Activated CD4-positive, CD25-positive, alpha-beta regulatory T cell treated with anti-CD3 and anti-CD28 coated beads, Interleukin-2, amount 50 U/mL, for 24 hours (primary cell): ENCODE results near the gene ATP1A4.
"Not testable (repeated sequence)": the region's sequence is repeated elsewhere in the genome, so short reads cannot be mapped to it uniquely, and the experiment has no call there.

Source experiments
- ATAC-seq, 2 donors: fragments of 150-1000 bp; cut with Tn5 transposase; one replicate each; pipeline ENCODE4 v1.10.0; 2021; ENCODE audit warnings: mild to moderate bottlenecking in 1 of 2, moderate library complexity in 1 of 2

The ATP1A4 gene

DNA sequence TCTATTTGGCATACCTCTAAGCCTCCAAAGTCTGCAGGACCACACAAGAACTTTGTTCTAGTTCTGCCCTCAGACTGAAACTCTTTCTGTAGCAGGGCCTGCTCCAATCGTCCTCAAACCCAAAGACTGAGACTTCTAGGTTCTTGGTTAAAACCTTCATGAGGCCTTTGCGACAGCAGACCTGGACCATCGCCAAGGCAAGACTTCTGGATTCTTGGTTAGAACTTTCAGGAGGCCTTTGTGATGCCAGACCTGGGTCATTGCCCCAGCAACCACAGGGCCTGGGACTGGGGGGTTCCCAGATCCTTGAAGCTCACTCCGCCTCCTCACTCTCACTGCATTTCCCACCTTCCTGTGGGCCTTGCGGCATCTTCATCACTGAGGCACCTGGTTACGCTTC lies at the start of gene ATP1A4:
Gene ATP1A4 (plus strand): TSS at position 301 of the 400 bp plus-strand sequence. CDS start 438 bp downstream, outside the sequence.
- ATAC-seq = no peak

DNA sequence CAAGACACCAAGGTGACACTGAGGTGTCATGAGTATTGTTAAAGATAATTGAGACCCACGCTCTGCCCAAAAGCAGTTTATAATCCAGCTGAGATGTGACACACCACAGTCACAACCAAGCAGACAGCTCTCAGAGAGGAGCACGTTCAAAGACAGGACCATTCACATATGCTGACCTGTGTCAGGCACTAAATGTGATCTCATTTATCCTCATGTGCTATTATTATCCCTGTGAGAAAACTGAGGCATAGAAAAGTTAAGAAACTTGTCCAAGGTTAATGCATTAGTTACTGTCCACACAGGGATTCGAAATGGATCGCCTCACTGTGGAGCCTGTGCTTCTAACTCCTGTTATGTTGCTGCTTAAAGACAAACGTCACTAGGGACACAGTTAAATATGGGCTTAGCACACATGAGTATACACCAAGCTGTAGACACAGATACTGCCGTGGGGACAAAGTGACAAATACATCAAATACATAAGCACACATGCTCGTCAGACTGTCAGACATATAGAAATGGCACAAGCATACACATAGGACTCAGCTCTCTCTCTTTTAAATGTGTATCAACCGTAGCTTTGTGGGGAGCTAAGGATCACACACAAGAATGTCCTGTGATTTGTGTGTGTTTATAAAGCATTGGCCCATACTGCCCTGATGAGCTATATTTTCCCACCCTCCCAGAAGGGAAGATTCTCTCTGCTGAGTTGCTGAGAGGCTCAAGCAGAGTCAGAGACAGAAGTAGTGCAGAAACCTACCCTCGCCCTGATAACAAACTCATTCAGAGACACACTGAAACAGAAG lies 49.5 kb upstream of the ATP1A4 start:
- no peak for ATAC-seq

DNA sequence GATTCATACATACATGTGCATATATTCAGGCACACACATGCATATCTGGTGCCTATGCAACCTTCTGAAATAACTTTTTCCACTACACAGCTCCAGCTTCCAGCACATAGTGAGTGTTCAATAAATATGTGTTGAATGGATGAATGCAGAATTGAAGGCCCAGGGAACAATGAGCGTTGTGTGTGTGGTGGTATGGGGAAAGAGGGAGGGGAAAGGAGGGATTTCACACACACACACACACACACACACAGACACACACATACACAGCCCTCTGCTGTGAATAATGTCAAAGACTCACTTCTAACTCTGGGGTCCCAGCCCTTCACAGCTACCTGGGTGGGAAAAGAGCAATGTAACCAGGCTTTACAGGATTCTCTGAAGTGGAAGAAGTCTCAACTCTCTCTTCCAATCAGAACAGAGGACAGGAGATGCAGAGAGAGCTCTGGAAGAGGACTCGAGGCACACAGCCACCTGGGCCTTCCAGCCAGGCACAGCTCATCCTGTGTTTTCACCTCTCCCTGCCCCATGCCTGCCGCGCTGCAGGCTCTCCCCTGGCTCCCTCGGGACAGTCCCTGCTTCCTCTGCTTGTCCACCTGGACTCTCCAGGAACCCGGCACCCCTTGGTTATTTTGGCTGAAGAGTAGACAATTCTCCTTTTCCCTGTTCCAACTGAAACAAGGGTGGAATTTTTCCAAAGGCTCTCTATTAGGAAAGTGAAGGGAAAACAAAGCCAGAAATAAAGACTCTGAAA lies 47.6 kb upstream of the ATP1A4 start:
- no peak for ATAC-seq

DNA sequence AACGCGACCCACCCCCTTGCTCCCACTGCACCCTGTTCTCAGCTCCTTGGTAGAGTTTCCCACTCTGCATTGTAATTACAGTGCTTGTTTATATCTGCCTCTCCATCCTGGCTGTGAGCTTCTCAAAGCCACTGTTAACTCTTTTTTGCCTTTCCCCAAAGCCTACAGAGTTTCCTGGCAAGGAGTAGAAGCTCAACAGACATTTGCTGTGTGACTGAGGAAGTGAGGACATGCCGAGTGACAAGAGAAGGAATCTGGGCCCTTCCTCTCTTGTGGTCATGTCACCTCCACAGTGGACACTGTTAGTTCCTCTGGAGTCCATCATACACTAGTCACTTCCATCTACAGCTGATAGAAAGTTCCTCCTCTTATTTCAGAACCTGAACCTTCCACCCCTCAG lies 46.9 kb upstream of the ATP1A4 start:
- no peak for ATAC-seq

DNA sequence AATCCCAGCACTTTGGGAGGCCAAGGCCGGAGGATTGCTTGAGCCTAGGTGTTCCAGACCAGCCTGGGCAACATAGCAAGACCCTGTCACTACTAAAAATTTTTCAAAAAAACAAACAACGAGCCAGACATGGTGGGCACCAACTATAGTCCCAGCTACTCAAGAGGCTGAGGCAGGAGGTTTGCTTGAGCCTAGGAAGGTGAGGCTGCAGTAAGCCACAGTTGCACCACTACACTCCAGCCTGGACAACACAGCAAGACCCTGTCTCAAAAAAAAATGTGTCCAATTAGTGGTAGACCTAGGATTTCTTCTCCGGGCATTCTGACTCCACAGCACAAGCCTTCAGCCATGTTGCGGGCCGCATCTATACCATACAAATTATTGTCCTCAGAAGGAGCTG lies 46.2 kb upstream of the ATP1A4 start:
- ATAC-seq = no peak

DNA sequence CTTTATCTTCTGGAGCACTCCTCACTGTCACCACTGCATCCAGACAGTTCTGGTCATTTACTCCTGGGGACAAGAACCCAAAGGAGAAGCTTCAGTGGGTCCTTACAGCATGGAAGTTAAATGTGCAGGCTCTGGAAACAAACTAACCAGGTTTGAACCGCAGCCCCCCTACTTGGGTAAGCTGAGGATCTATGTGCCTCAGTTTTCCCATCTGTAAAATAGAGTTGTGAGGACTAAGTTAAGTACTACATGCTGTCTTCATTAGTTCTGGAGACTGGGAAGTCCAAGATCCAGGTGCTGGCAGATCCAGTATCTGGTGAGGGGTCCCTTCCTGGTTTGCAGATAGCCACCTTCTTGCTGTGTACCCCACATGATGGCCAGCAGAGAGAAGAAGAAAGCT lies 43.9 kb upstream of the ATP1A4 start:
- no peak for ATAC-seq

DNA sequence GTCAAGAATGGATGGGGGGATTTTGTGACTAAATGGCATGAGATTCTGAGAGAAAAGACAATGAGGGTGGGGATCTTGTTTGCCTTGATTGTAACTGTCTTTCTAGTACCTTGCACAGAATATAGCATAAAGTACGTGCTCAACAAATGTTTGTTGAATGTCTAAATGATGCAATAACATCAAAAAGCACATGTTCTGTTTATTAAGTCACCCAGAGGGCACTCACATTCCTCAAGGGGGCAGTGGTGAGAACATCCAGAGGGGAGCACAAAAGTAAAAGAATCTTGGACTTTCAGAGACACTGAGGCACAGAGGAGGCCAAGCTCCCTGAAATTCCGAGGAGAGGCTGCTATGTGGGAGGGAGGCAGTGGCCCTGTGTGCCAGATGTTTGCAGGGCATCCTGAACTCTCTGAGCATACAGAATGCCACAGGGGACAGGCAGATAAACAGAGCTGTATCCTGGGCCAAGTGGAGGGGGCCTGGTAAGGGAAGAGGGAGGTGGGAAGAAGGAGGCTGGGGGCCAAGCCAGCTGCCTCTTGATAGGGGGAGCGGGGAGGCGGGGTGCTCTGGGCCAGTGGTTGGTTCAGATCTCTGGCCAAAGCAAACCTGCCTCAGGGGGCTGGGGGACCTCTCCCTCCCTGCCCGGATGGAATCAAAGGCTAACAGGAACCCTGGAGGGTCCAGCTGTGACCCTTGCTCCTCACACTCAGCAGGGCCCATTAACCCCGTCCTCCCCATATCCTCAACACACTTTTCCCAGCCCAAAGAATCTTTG lies 42.3 kb upstream of the ATP1A4 start:
- peak in 1 of 2 donors; percentile 49 for ATAC-seq

DNA sequence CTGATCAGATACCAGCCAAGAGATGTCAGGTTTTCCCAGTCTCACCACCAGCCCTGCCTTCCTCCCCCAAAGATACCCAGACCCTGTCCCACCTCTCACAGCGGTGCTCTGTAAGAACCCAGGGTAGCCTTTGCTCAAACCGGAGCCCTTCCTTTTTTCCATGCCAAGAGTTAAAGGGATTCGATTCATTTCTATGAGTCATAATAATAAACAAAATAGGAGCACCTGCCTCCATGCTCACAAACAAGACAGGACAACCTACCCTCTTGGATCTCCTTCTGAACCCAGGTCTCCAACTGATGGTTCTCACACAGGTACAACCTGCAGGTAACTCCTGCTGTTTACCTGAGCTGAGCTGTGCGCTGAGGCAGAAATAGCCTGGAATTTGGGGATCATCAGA lies 41.7 kb upstream of the ATP1A4 start:
- no peak for ATAC-seq

DNA sequence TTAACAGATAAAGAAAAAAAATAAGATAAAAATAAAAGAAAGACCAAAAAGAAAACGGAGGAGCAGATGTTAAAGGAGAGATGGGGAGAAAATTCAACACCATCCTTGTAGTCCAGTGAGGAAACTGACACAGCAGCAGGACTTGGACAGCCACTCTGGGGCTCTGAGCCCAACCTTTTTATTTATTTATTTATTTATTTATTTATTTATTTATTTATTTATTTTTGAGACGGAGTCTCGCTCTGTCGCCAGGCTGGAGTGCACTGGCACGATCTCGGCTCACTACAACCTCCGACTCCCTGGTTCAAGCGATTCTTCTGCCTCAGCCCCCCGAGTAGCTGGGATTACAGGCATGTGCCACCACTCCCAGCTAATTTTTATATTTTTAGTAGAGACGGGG lies 39.9 kb upstream of the ATP1A4 start:
- ATAC-seq = not testable (repeated sequence)

DNA sequence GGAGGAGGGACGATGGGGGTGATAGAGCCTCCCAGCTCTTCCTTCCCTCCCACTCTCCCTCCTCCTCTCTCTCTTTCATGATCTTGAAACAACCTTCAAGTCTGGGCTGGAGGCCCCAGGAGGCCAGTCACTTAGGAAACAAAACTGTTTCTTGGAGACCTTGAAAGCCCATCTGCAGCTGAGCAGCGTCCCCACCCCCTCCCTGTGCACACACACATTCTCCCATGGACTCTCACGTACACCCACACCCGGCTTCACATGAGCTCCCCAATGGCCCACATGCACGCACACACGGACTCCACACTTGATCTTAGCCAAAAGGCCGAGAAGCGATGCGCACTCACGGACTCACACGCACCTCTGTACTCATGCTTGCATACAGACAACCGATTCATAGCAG lies 39.0 kb upstream of the ATP1A4 start:
- no peak for ATAC-seq

DNA sequence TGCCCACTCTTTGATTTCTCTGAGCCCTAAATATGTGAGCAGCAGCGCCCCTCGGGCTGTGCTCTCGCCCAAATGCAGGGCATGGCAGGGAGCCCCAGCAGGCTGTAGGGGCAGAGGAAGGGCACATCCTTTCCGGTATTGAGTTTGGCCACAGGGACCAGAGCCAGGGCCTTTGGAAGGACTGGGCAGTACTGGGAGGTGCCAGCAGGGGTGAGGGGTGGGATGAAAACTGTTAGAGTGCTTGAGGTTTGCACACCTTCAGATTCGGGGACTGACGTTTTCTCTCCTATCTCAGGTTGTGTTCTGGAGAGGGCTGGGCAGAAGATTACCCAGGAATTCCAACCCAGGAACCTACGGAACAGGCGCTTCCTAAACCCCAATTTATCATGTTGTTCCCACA lies 38.0 kb upstream of the ATP1A4 start:
- no peak for ATAC-seq

DNA sequence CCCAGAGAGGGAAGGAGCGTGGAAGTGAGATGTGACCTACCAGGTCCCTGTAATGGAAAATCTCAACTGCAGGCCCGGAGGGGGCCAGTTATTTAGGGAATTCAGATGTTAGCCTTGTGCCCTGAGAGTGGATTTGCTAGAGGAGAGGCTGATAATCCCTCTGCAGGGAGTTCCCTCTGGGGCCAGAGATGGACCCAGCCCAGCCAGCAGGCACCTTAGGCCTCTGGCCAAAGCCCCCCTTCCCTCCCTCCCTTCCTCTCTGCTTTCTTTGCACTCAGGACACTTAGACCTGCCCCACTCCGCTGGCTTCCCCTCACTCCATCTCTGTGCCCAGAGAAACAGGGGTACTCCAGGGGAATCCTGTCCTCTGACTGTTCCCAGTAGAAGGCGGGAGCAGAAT lies 37.3 kb upstream of the ATP1A4 start:
- ATAC-seq = no peak

DNA sequence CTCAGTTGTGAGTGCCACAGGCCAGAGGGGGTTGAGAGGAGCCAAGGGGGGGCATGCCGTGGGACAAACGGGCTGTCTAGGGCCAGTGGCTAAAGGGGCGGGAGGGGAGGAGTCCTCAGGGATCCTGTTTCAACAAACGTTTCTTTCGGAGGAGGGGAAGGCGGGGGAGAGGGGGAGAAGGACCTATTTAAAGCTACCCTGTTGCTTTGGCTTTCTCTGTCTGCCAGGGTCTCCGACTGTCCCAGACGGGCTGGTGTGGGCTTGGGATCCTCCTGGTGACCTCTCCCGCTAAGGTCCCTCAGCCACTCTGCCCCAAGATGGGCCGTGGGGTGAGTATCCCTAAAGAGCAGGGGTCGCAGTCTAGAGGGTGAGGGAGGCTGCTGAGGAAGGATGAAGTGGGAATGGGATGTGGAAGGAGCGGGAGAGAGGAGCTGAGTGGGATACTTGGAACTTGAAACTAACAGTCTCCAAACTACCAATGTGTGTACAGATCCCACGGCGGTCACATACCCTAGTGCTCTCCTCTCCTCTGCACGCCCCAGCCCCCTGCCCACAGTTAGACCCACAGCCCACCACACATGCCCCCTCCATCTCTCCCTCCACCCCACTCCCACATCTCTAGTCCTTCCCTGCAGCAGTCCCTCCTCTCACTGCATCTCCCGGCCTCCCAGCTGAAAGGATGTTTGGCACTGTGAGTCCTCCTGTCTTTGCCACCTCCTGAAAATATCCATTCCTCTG lies 35.7 kb upstream of the ATP1A4 start, which contains the start of gene ATP1A2:
Gene ATP1A2 (plus strand): TSS at position 215 of the 738 bp plus-strand sequence. CDS start 103 bp downstream, at position 318.
- no peak for ATAC-seq

DNA sequence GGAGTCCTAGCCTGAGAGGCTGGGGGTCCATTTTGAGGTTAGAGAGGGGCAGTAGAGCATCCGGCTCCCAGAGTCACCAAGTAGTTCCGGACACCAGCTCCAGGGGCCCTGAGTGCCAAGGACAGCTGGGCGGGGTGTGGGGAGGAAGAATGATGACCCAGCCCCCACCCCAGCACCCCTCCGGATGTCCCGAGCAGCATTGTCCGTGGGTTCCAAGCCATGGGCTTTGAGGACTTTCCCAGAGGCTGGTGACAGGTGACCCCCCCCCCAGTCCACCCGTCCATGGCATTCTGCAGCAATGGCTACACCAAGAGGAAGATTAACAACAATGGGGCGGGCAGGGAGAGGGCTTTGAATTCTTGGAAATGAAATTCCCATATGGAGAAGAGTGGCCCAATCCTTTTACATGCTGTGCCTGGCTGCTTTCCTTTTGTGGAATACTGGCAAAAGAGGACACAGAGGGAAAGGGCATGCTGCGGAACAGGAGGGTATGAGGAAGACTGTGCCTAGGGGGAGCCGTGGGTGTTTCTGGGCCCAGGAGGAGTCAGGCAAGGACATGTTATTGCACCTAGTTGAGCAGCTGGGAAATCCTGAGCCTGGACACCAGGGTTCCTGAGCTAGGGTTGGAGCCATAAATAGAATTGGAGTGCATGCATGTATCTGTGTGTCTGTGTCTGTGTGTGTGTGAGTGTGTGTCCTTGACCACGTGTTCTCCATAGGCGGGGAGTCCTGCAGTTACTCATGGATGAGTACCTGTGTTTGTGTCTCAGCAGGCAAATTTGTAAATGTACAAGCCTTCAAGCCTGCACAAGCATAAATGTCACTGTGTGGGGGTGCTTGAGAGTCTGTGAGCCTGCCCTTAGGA lies 34.9 kb upstream of the ATP1A4 start:
- ATAC-seq = no peak

DNA sequence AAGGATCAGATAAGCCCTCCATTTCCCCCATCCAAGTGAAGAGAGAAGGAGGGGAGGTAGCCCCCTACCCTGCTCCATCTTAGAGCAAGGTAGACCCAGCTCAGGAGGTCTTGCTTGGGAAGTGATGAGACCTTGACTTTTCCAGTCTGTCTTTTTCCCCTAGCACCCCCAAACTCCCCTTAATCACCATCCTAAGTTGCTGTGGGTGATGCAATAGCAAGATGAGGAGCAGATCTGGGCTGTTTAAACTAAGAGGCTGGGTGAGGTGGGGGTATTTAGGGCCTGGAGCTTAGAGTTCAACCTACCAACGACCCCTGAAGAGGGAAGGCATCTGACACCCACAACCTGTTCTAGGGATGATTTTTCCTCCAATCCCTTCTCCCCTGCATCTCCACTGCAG lies 34.1 kb upstream of the ATP1A4 start:
- no peak for ATAC-seq

DNA sequence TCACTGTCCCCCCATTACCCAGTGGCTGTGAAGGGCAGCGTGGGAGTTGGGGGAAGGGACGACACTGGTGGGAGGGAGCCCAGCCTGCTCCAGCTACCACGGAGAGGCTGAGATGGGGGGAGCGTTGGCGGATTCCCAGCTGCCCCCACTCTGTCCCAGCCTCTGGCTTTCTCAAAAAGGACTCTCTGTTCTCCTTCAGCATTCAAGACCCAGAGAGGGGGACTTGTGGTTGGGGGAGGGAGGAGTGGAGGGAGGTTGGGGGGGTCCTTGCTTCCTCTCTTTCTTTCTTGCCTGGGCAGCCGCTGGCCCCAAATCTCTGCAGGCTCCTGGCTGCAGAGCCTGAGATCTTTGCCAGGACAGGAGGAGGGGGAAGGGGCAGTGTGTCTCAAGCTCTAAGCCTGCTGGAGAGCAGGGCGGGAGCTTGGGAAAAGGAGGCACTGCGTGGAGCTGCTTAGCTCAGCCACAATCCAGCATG lies 33.7 kb upstream of the ATP1A4 start:
- no peak for ATAC-seq

DNA sequence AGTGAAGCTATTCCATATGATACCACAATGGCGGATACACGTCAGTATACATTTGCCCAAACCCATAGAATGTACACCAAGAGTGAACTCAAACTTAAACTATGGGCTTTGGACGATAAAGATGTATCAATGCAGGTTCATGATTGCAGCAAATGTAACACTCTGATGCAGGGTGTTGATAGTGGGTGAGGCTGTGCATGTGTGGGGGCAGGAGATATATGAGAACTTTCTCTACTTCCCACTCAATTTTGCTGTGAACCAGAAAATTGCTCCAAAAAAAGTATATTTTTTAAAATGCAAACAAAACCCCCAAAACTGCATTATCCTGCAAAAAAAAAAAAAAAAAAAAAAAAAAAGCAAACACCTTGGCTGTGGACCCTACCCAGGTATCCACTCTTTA lies 32.5 kb upstream of the ATP1A4 start:
- no peak for ATAC-seq

DNA sequence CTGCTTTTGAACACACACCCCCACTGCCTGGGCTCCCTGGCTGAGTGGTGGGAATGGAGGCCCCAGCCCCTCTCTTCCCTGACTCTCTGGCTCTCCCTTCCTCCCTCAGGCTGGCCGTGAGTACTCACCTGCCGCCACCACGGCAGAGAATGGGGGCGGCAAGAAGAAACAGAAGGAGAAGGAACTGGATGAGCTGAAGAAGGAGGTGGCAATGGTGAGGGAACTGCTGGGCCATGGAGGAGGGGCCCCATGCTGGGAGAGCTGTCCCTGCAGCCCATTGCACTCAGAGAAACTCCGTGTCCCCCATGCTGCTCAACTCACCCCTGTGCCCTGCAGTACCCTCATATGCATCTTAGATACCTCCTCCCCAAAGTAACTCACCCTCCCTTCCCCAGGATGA lies 30.6 kb upstream of the ATP1A4 start:
- ATAC-seq = no peak

DNA sequence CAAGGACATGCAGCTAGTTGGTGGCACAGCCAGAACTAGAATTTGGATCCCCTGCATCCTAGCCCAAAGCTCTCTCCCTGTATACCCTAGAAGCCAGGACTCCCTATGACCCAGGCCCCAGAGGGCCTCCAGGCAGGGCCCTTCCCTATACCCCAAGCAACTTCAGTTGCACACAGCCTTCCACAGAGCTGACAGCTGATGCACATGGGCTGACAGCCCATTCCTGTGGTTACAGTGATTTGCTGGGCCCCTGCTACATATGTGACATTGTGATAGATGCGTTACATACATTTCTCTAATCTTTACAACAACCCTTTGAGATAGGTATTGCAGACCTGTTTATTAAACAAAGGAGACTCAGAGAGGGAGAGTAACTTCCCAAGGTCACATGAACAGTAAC lies 30.0 kb upstream of the ATP1A4 start:
- no peak for ATAC-seq

DNA sequence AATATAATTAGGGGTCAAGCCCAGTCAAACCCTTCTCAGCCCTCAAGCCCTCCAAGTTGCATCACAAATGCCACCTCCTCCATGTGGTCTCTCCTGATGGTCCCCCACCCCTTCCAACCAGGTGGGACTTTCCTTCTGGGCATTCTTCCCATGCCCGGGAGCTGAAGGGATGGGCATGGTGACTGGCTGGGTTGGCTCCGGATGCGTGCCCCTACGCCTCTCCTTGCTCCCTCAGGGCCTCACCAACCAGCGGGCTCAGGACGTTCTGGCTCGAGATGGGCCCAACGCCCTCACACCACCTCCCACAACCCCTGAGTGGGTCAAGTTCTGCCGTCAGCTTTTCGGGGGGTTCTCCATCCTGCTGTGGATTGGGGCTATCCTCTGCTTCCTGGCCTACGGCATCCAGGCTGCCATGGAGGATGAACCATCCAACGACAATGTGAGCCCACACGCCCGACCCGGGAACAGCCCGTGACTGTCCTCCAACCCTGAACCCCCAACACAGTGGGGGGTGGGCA lies 28.4 kb upstream of the ATP1A4 start:
- no peak for ATAC-seq

DNA sequence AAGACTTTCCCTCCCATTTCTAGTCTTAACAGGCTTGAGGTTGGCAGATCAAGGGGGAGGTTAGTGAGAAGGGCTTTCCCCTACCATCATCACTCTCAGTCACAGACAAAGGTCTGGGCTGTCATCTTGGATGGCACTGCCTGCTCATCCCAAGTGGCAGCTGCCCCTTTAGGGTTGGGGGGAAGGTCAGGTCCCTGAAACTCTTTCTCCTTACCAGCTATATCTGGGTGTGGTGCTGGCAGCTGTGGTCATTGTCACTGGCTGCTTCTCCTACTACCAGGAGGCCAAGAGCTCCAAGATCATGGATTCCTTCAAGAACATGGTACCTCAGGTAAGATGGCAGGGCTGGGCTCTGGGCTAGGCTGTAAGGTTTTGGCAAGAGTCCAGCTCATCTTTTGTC lies 27.7 kb upstream of the ATP1A4 start:
- ATAC-seq = no peak
